CD4-positive, CD25-positive, alpha-beta regulatory T cell (primary cell): ENCODE data around the gene ANKHD1. TPM values are rescaled to one million over a fixed set of nuclear protein-coding genes. Genes with fewer than 3 reads are reported as not detected.

Experiments used
- ATAC-seq, 2 donors: fragments of 150-1000 bp; cut with Tn5 transposase; one replicate each; pipeline ENCODE4 v1.10.0; 2021; ENCODE audit warnings: low read depth in 2 of 2, moderate number of reproducible peaks in 2 of 2, moderate library complexity in 1 of 2
- DNase-seq, 3 donors: peaks; one replicate each; pipeline versions ENCODE4 v3.0.0 to v3.0.0-alpha.2; 2012 to 2022; ENCODE audit warnings: mixed read lengths in 1 of 3
- H3K27ac ChIP-seq: one replicate; pipeline ENCODE4 v1.7.0; 2013; ENCODE audit warnings: mild to moderate bottlenecking, low read length; ENCODE audit not compliant: insufficient read depth, poor library complexity, severe bottlenecking
- H3K27me3 ChIP-seq: one replicate; pipeline ENCODE4 v1.7.0; 2013; ENCODE audit warnings: low read length; ENCODE audit not compliant: control insufficient read depth, insufficient read depth
- H3K36me3 ChIP-seq: one replicate; pipeline ENCODE4 v1.7.0; 2013; ENCODE audit warnings: mild to moderate bottlenecking, low read length, moderate library complexity; ENCODE audit not compliant: control insufficient read depth, insufficient read depth
- H3K4me1 ChIP-seq: 2 replicates; pipeline ENCODE4 v1.7.0; 2013; ENCODE audit warnings: mild to moderate bottlenecking, low read length; ENCODE audit not compliant: insufficient read depth, control insufficient read depth, poor library complexity, severe bottlenecking
- H3K4me3 ChIP-seq: one replicate; pipeline ENCODE4 v1.7.0; 2013; ENCODE audit warnings: low read depth, mild to moderate bottlenecking, low read length, moderate library complexity
- H3K9me3 ChIP-seq, 2 experiments: 1 replicate in 1 of 2; 2 replicates in 1 of 2; pipeline ENCODE4 v1.7.0; 2013; ENCODE audit warnings: low read length in 2 of 2, mild to moderate bottlenecking in 1 of 2, moderate library complexity in 1 of 2; ENCODE audit not compliant: control insufficient read depth in 2 of 2
- H3K27ac Mint-ChIP-seq, 3 donors: one replicate each; pipeline ENCODE4 v1.8.0; 2020 to 2022; ENCODE audit warnings: mild to moderate bottlenecking in 3 of 3, mixed read lengths in 3 of 3, moderate library complexity in 2 of 3
- H3K27me3 Mint-ChIP-seq: one replicate; pipeline ENCODE4 v1.8.0; 2022; ENCODE audit warnings: mild to moderate bottlenecking, mixed read lengths
- H3K36me3 Mint-ChIP-seq: one replicate; pipeline ENCODE4 v1.8.0; 2020; ENCODE audit warnings: mixed read lengths
- H3K4me1 Mint-ChIP-seq, 4 donors: one replicate each; pipeline ENCODE4 v1.8.0; 2020 to 2022; ENCODE audit warnings: mixed read lengths in 4 of 4, mild to moderate bottlenecking in 1 of 4
- H3K4me3 Mint-ChIP-seq, 4 donors: one replicate each; pipeline ENCODE4 v1.8.0; 2020 to 2022; ENCODE audit warnings: mild to moderate bottlenecking in 4 of 4, mixed read lengths in 4 of 4, moderate library complexity in 3 of 4
- H3K9me3 Mint-ChIP-seq, 7 donors: one replicate each; pipeline ENCODE4 v1.8.0; 2020 to 2022; ENCODE audit warnings: mixed read lengths in 7 of 7, mild to moderate bottlenecking in 3 of 7, moderate library complexity in 2 of 7
- polyA plus RNA-seq, 4 donors: library from polyadenylated mRNA; unstranded; fragments of 300-500 nt; fragmentation: Illumina TruSeq; gene quantifications; one replicate each; pipeline ENCODE4 v1.2.3, GENCODE V29; 2021
- total RNA-seq: library from RNA; stranded (reverse); gene quantifications from one replicate; pipeline ENCODE4 v1.2.3, GENCODE V29; 2022

ANKHD1 gene
- total and polyA plus RNA-seq, 5 donors from 2014 or later: 58.2 to 227 (median 69.0) TPM

DNA sequence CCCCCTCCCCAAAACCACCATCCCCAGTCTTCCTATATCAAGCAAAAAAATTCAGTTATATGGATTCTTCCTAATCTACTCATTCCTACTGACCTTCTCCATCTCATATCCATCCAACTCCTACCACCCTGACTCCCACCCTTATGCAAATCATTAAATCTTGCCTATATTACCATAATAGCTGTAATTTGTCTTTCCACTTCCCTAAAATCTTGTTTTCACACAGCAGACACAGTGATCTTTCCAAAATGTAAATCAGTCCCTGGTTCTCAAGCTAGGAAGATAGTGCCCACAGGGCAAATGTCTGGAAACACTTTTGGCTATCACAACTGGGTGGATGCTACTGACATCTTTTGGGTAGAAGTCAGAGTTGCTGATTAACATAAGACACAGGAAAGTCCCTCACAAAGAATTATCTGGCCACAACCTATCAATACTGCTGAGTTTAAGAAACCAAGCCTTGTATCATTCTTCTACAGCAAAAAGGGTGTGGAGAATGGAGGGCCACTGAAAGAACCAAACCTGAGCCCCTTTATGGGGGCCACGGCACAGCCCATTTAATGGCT, 154.2 kb downstream of the ANKHD1 start:
- peaks cover 22% of the 10 kb centered on the region for H3K36me3 ChIP-seq
- no peaks in the 10 kb centered on the region for H3K27me3 Mint-ChIP-seq
- H3K36me3 Mint-ChIP-seq: peaks cover 27% of the 10 kb centered on the region
- DNase-seq (no peak), ATAC-seq (no peak)
- H3K4me1 Mint-ChIP-seq: peaks cover 30 to 64% (median 42%) of the 10 kb centered on the region in 4 donors
- no peaks in the 10 kb centered on the region for H3K9me3 ChIP-seq
- no peaks in the 10 kb centered on the region for H3K27me3 ChIP-seq
- peaks cover 27% of the 10 kb centered on the region for H3K4me1 ChIP-seq
- H3K27ac Mint-ChIP-seq: peak overlapping the region in 2 of 3 donors; percentile 97
- peak overlapping the region; percentile 92 to 98 (median 94) for H3K4me3 Mint-ChIP-seq
- peak overlapping the region; percentile 90 for H3K27ac ChIP-seq
- no peaks in the 10 kb centered on the region for H3K9me3 Mint-ChIP-seq
- peak overlapping the region; percentile 88 for H3K4me3 ChIP-seq

DNA sequence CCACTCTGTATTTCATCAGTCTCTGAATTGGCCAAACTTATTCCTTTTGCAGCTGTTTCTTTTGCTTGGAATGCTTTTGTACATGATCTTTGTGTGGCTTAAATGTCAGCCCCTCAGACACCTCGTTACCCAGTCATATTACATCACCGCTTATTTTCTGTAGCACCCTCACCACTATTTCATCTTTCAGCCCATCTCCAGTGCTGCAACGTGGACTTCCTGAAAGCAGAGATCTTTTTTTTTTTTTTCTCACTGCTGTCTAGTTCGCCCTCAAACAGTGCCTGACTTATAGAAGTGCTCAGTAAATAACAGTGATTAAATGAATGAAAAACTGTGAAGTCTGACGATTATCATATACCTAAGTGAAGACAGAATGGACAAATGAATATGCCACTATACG, 154.8 kb downstream of the ANKHD1 start:
- Histone ChIP-seq H3K27ac (peak overlapping the region; percentile 90), H3K27me3 (no peaks in the 10 kb centered on the region), H3K9me3 (no peaks in the 10 kb centered on the region), H3K36me3 (peaks cover 20% of the 10 kb centered on the region), H3K4me3 (peak overlapping the region; percentile 88), H3K4me1 (peaks cover 27% of the 10 kb centered on the region)
- Mint-ChIP-seq H3K27ac (peak overlapping the region; percentile 34 to 97 (median 97)), H3K36me3 (peaks cover 21% of the 10 kb centered on the region), H3K27me3 (no peaks in the 10 kb centered on the region), H3K4me3 (peak overlapping the region; percentile 92 to 98 (median 94)), H3K9me3 (no peaks in the 10 kb centered on the region), H3K4me1 (peaks cover 27 to 65% (median 42%) of the 10 kb centered on the region in 4 donors)
- ATAC-seq (no peak), DNase-seq (peak in 2 of 3 donors; percentile 17 to 50)

DNA sequence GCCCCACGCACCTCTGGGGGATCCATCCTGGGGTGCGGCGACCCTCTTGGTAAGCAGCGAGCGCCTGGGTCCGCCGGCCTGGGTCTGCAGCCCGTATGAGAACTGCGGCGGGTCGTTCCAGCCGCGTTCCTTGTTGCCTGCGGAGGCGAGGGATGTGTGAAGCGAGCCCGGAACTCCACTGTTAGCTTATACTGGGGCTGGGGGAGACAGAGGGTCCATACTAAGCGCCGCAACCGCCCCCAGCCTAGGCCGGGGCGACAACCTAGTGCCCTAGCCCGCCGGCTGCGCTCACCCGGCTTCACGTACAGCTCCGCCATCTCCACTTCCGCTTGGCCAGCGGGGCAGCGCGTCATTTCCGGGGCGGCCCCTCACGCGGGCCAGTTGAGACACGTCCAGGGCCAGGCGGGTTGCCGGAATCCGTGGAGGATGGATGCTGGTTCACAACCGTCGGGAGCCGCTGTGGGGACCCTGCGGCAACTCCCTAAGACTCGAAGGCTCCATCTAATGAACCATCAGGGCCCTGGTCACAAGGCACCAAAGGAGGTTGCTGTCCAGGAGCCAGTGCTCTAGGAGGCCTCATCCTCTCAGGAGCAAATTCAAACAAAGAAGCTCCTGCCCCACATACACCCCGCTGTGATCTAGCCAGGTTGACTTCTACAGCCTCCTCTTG, 155.6 kb downstream of the ANKHD1 start, which contains the start of gene SRA1:
SRA1 (minus strand) TSS at position 338 of the 670 bp plus-strand sequence; CDS start at position 317, 21 bp downstream.
- DNase-seq (peak; percentile 77 to 91 (median 85)), ATAC-seq (peak; percentile 89)
- Mint-ChIP-seq H3K27ac (peak within 1 kb of the TSS; percentile 93 to 97 (median 97)), H3K9me3 (no peaks in the 10 kb centered on the region), H3K4me1 (peaks cover 25 to 64% (median 42%) of the 10 kb centered on the region in 4 donors), H3K36me3 (peaks cover 19% of the 10 kb centered on the region), H3K27me3 (no peaks in the 10 kb centered on the region), H3K4me3 (peak within 1 kb of the TSS; percentile 92 to 98 (median 94))
- Histone ChIP-seq H3K4me3 (peak within 1 kb of the TSS; percentile 88), H3K27ac (peak within 1 kb of the TSS; percentile 90), H3K36me3 (peaks cover 13% of the 10 kb centered on the region), H3K4me1 (peaks cover 27% of the 10 kb centered on the region), H3K27me3 (no peaks in the 10 kb centered on the region), H3K9me3 (no peaks in the 10 kb centered on the region)

DNA sequence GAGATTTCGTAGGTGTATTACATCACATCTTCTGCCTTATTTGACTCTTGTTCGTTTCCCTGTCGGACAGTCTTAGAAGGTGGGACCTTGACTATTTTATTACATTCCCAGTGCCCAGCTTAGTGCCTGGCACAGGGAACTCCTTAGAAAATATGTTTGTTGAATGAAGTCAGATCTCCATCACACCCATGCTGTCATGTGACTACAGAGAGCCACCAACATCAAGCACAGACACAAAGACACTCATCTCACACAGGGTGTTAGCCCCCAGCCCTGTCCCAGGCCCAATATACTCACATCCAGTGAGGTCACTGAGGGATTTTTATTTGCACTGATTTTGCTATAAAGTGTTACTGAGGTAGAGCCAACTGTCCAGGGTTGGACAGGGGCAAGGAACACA, 156.3 kb downstream of the ANKHD1 start:
- DNase-seq (no peak), ATAC-seq (no peak)
- Mint-ChIP-seq H3K36me3 (peaks cover 18% of the 10 kb centered on the region), H3K9me3 (no peaks in the 10 kb centered on the region), H3K27ac (peak overlapping the region; percentile 93 to 97 (median 97)), H3K27me3 (no peaks in the 10 kb centered on the region), H3K4me3 (peak overlapping the region; percentile 92 to 98 (median 94)), H3K4me1 (peaks cover 20 to 68% (median 44%) of the 10 kb centered on the region in 4 donors)
- Histone ChIP-seq H3K4me3 (peak overlapping the region; percentile 69), H3K36me3 (peaks cover 13% of the 10 kb centered on the region), H3K27me3 (no peaks in the 10 kb centered on the region), H3K27ac (peak overlapping the region; percentile 90), H3K9me3 (no peaks in the 10 kb centered on the region), H3K4me1 (peaks cover 26% of the 10 kb centered on the region)

DNA sequence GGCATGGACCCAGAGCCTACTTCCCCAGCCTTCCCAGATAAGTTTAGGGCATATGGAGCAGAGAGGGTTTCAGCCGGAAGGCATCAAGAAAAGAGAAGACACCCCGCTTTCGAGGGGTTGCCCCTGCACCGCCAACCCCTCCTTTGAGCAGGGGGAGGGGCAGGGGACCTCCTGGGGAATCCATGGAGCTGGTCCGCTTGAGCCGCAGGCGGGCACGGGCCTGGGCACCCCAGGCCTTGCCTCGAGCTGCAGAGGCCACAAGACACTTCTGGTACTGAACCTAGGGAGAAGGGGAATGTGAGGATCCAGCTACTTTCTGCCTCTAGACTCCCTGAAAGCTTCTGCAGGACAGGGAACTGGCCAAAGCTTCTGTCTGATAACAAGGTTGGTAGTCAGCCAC, 156.9 kb downstream of the ANKHD1 start:
- peak overlapping the region in 1 of 3 donors; percentile 97 for H3K27ac Mint-ChIP-seq
- H3K9me3 ChIP-seq: no peaks in the 10 kb centered on the region
- no peak overlapping the region for H3K4me3 ChIP-seq
- no peaks in the 10 kb centered on the region for H3K27me3 ChIP-seq
- H3K36me3 Mint-ChIP-seq: peaks cover 12% of the 10 kb centered on the region
- peaks cover 15 to 68% (median 41%) of the 10 kb centered on the region in 4 donors for H3K4me1 Mint-ChIP-seq
- H3K9me3 Mint-ChIP-seq: no peaks in the 10 kb centered on the region
- peak overlapping the region in 1 of 4 donors; percentile 98 for H3K4me3 Mint-ChIP-seq
- H3K27ac ChIP-seq: no peak overlapping the region
- DNase-seq: no peak
- peaks cover 28% of the 10 kb centered on the region for H3K4me1 ChIP-seq
- peaks cover 13% of the 10 kb centered on the region for H3K36me3 ChIP-seq
- H3K27me3 Mint-ChIP-seq: no peaks in the 10 kb centered on the region
- no peak for ATAC-seq

DNA sequence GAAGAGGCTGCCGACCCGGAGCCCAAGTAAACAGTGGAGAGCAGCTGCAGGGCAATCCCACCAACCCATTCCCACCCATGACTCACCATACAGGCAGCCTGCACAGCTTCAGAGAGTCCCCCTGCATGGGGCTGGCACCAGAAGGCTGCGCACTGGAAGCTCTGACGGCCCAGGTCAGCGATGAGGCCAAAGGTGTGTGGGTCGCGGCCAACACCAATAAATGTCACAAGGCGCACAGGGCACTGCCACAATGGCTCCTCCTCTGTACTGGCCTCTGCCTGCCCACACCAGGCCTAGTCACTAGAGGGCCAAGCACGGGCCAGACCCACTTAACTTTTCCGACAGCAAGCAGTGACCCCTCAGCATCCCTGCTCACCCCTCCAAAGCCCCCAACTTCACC, 158.6 kb downstream of the ANKHD1 start:
- H3K27me3 ChIP-seq: no peaks in the 10 kb centered on the region
- H3K36me3 ChIP-seq: peaks cover 13% of the 10 kb centered on the region
- H3K27ac ChIP-seq: no peak overlapping the region
- Mint-ChIP-seq H3K4me3 (peak overlapping the region in 1 of 4 donors; percentile 82), H3K27ac (no peak overlapping the region), H3K27me3 (no peaks in the 10 kb centered on the region), H3K9me3 (no peaks in the 10 kb centered on the region), H3K4me1 (peaks cover 14 to 66% (median 37%) of the 10 kb centered on the region in 4 donors), H3K36me3 (peaks cover 8% of the 10 kb centered on the region)
- ATAC-seq (no peak), DNase-seq (no peak)
- H3K9me3 ChIP-seq: no peaks in the 10 kb centered on the region
- H3K4me1 ChIP-seq: peaks cover 33% of the 10 kb centered on the region
- H3K4me3 ChIP-seq: no peak overlapping the region

DNA sequence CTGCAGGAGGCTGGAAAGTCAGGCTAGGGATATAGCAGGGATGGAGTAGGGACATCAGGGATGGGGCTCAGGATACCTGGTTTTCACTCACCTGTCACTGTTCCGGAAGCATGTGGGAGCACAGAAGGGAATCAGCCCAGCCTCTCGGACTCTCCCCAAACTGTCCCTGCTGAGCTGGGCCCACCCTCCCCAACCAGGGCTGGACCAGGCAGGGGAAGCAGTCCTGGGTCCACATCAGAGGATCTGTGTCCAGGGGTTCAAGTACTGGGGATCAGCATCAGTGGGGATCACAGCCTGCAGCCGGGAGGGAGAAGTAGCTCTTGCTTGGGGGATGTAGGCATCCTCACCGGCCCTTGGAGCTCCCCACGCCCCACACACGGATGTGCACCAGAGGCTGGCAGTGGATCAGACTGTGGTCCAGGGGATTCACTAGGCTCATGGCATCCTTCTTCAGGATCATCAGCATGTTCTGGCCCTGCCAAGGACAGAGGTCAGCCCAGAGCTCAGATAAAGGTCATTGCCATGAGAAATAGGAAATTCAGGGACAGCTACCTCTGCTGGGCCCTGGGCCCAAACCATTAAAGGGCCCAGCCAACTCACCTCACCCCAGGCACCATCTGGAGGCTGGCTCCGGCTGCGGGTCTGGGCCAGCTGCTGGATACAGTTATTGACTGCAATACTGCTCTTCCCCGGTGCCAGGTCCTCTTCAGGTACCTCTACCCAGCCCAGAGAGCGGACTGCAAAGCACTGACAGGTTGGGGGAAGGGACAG, 160.3 kb downstream of the ANKHD1 start:
- H3K9me3 ChIP-seq: no peaks in the 10 kb centered on the region
- no peak for DNase-seq
- no peak for ATAC-seq
- Mint-ChIP-seq H3K27me3 (no peaks in the 10 kb centered on the region), H3K36me3 (peaks cover 13% of the 10 kb centered on the region), H3K4me1 (peaks cover 4 to 66% (median 33%) of the 10 kb centered on the region in 4 donors), H3K4me3 (peak overlapping the region in 3 of 4 donors; percentile 80 to 99 (median 86)), H3K27ac (peak overlapping the region; percentile 20 to 99 (median 98)), H3K9me3 (no peaks in the 10 kb centered on the region)
- H3K4me3 ChIP-seq: no peak overlapping the region
- H3K36me3 ChIP-seq: peaks cover 22% of the 10 kb centered on the region
- no peaks in the 10 kb centered on the region for H3K27me3 ChIP-seq
- H3K4me1 ChIP-seq: peaks cover 29% of the 10 kb centered on the region
- H3K27ac ChIP-seq: no peak overlapping the region
